Stimulated activated naive CD4-positive, alpha-beta T cell treated with Interleukin-2 at 50 U/mL for 16 hours (primary cell): ENCODE data around the gene SDHB.

ENCODE experiments used
- DNase-seq: peaks from one replicate; lab custom pipeline; 2025; lab: John Stamatoyannopoulos, UW

The SDHB gene

GRCh38 chr1:17045634-17046333 lies 8.0 kb downstream of the SDHB start:
- no peak for DNase-seq

GRCh38 chr1:17045150-17045549 lies 8.7 kb downstream of the SDHB start:
- DNase-seq = no peak

- DNase-seq = no peak
Observed at GRCh38 chr1:17043676-17044075, 10.2 kb downstream of the SDHB start.

- DNase-seq = no peak
Observed at GRCh38 chr1:17040135-17040534, 13.7 kb downstream of the SDHB start.

- no peak for DNase-seq
Observed at GRCh38 chr1:17039522-17039921, 14.3 kb downstream of the SDHB start.

GRCh38 chr1:17033481-17033880 lies 20.4 kb downstream of the SDHB start:
- no peak for DNase-seq

GRCh38 chr1:17032741-17033140 lies 21.1 kb downstream of the SDHB start:
- DNase-seq = no peak

- no peak for DNase-seq
Observed at GRCh38 chr1:17031436-17031835, 22.4 kb downstream of the SDHB start.

- DNase-seq = no peak
Observed at GRCh38 chr1:17030206-17030605, 23.6 kb downstream of the SDHB start.

GRCh38 chr1:17028662-17029188 lies 25.1 kb downstream of the SDHB start:
- no peak for DNase-seq

GRCh38 chr1:17027900-17028299 lies 25.9 kb downstream of the SDHB start:
- DNase-seq = no peak

GRCh38 chr1:17027403-17027802 lies 26.4 kb downstream of the SDHB start:
- DNase-seq = no peak

GRCh38 chr1:17024721-17025120 lies 29.1 kb downstream of the SDHB start:
- no peak for DNase-seq

GRCh38 chr1:17023573-17023972 lies 30.3 kb downstream of the SDHB start:
- DNase-seq = no peak

GRCh38 chr1:17023102-17023501 lies 30.7 kb downstream of the SDHB start:
- DNase-seq = no peak

GRCh38 chr1:17021896-17022295 lies 31.9 kb downstream of the SDHB start:
- DNase-seq = no peak

- DNase-seq = no peak
Observed at GRCh38 chr1:17020502-17020901, 33.3 kb downstream of the SDHB start.

- no peak for DNase-seq
Observed at GRCh38 chr1:17018849-17019248, 35.0 kb downstream of the SDHB start.

GRCh38 chr1:17017435-17017834 lies 36.4 kb downstream of the SDHB start:
- no peak for DNase-seq

GRCh38 chr1:17016317-17016661 lies 37.5 kb downstream of the SDHB start:
- no peak for DNase-seq

GRCh38 chr1:17014671-17015567 lies 38.9 kb downstream of the SDHB start:
- no peak for DNase-seq

- no peak for DNase-seq
Observed at GRCh38 chr1:17013491-17014320, 40.1 kb downstream of the SDHB start.
